HT1080 (cell line): ENCODE measurements around the gene BRF1. TPM values are rescaled to one million over a fixed set of nuclear protein-coding genes. Genes with fewer than 3 reads are reported as not detected.

Experiments
- DNase-seq: peaks from one replicate; pipeline ENCODE4 v3.0.0-alpha.2; 2015; ENCODE audit warnings: low read depth
- total RNA-seq: library from RNA; depleted of rRNA; stranded (reverse); fragments of >200 nt; shearing (Covaris generic); gene quantifications from 2 replicates; pipeline ENCODE4 v1.2.3, GENCODE V29; 2014; rRNA removed

Gene BRF1
- total RNA-seq, 1 experiment from 2014 or later: 25.6 TPM

DNA sequence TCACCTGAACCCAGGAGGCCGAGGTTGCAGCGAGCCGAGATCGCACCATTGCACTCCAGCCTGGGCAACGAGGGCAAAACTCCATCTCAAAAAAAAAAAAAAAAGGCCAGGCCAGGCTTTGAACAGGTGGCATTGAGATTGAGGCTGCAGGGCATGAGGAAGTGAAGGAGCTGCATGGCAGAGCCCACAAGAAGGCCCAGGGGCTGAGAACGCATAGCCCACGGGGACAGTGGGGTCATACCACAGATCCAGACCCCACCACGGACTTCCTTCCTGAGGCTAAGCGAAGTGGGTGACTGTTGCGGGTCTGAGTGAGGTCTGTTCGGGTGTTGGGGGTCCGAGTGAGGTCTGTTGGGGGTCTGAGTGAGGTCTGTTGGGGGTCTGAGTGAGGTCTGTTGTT is 140.0 kb downstream of the BRF1 start:
- DNase-seq: no peak

DNA sequence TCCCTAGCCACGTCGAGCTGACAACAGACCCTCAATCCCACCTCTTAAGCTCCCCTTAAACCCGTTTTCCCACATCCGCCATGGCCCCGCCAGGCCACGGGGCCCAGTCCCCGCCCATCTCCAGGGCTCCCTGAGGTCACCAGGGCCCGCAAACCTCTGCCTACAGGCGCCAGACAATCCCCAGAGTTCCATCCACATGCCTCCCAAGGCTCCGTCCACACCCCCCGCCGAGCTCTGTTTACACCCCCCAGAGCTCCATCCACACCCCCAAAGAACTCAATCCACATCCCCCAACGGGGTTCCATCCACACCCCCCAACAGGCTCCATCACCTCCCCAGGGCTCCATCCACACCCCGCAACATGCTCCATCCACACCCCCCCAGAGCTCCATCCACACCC is 141.5 kb downstream of the BRF1 start:
- DNase-seq: no peak

Other genes with a start within 250 kb of the BRF1 start
- 0.21 and 0.40 TPM in 2 replicates for gene GPR132, start 235.6 kb downstream of the BRF1 start, total RNA-seq
- 0.47 and 0.48 TPM in 2 replicates for gene JAG2, start 132.2 kb downstream of the BRF1 start, total RNA-seq
- gene NUDT14, start 119.7 kb downstream of the BRF1 start, total RNA-seq: 14.2 and 21.4 TPM in 2 replicates
- 8.3 and 9.3 TPM in 2 replicates for gene BTBD6, start 52.5 kb downstream of the BRF1 start, total RNA-seq
- 33.0 and 33.3 TPM in 2 replicates for gene PACS2, start 13.7 kb upstream of the BRF1 start, total RNA-seq
- gene TEX22, start 97.5 kb upstream of the BRF1 start, total RNA-seq: 0.20 TPM in 1 of 2 replicates, not detected in the other
- 57.8 and 78.4 TPM in 2 replicates for gene MTA1, start 118.8 kb upstream of the BRF1 start, total RNA-seq
- 99.3 and 127 TPM in 2 replicates for gene CRIP2, start 173.8 kb upstream of the BRF1 start, total RNA-seq
- 1.8 TPM in 1 of 2 replicates, not detected in the other for gene CRIP1, start 185.9 kb upstream of the BRF1 start, total RNA-seq
- 49.3 and 50.2 TPM in 2 replicates for gene TEDC1, start 190.2 kb upstream of the BRF1 start, total RNA-seq
- 3.5 and 4.4 TPM in 2 replicates for gene TMEM121, start 225.6 kb upstream of the BRF1 start, total RNA-seq